T-helper 17 cell (primary cell): ENCODE measurements around the gene SSH3. TPM values are rescaled to one million over a fixed set of nuclear protein-coding genes. Genes with fewer than 3 reads are reported as not detected.

Experiments
- ATAC-seq: fragments of 150-1000 bp; cut with Tn5 transposase; 2 replicates; pipeline ENCODE4 v1.10.0; 2021; ENCODE audit warnings: mild to moderate bottlenecking, moderate library complexity
- DNase-seq, 3 donors: peaks; one replicate each; pipeline versions ENCODE4 v3.0.0 to v3.0.0-alpha.2; 2020 to 2021
- H3K9me3 ChIP-seq: one replicate; pipeline ENCODE4 v1.7.0; 2013; ENCODE audit warnings: low read length, mild to moderate bottlenecking; ENCODE audit not compliant: control insufficient read depth, poor library complexity, severe bottlenecking
- H3K27ac Mint-ChIP-seq: one replicate; pipeline ENCODE4 v1.8.0; 2022; ENCODE audit warnings: mild to moderate bottlenecking, moderate library complexity, mixed read lengths
- H3K27me3 Mint-ChIP-seq: one replicate; pipeline ENCODE4 v1.8.0; 2022; ENCODE audit warnings: mixed read lengths
- H3K36me3 Mint-ChIP-seq: one replicate; pipeline ENCODE4 v1.8.0; 2022; ENCODE audit warnings: low read depth, mixed read lengths
- H3K4me1 Mint-ChIP-seq: one replicate; pipeline ENCODE4 v1.8.0; 2022; ENCODE audit warnings: mild to moderate bottlenecking, mixed read lengths
- H3K4me3 Mint-ChIP-seq: one replicate; pipeline ENCODE4 v1.8.0; 2022; ENCODE audit warnings: mild to moderate bottlenecking, moderate library complexity, mixed read lengths
- total RNA-seq, 4 donors: library from RNA in 2 of 4; stranded (reverse) in 2 of 4; gene quantifications; one replicate each; pipeline ENCODE4 v1.2.3 and lab custom pipeline; 2022 to 2026

Gene SSH3
- total RNA-seq, 2 donors from 2014 or later: 12.8 to 17.8 TPM

GRCh38 chr11:67264260-67264659 lies 39.1 kb upstream of the SSH3 start:
- H3K9me3 ChIP-seq: no peaks in the 10 kb centered on the region
- DNase-seq (no peak), ATAC-seq (no peak)
- Mint-ChIP-seq H3K27me3 (no peaks in the 10 kb centered on the region), H3K36me3 (peaks cover 8% of the 10 kb centered on the region), H3K4me3 (peak overlapping the region; percentile 76), H3K27ac (peak overlapping the region; percentile 89), H3K4me1 (peaks cover 49% of the 10 kb centered on the region)

DNA sequence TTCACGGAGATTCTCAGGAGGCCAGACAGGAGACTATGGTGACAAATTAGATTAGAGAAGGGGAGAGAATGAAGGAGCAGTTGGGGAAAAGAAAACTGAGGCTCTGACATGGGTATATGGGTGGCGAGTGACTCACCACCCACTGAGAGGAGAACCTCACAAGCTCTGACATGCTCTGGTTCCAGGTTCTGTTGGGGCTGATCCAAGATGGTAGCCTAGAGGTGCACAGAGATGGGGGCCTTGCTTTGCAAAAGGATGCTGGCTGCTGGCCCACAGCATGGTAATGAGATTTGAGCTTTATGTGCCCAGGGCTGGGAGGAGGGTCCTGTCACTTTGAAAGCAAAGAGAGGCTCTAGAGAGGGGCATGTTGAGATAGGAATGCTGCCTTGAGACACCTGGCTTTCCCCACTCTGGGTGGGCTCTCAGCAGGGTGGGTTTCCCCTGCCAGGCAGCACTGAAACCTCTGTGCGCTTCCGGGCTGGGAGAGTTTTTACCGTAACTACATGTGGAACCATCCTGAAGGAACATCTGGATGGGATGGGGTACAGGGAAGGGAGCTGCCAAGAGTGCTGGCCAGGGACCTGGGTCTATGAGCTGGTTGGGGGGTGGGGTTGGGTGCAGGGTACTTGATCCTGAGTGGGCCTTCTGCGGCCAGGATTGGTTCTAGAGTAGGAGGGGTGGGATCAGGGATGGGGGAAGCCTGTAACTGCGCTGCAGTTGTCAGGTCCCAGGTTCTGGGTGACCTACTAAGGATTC lies 38.3 kb upstream of the SSH3 start:
- DNase-seq: no peak
- no peaks in the 10 kb centered on the region for H3K27me3 Mint-ChIP-seq
- no peak for ATAC-seq
- no peaks in the 10 kb centered on the region for H3K9me3 ChIP-seq
- peaks cover 50% of the 10 kb centered on the region for H3K4me1 Mint-ChIP-seq
- peak overlapping the region; percentile 89 for H3K27ac Mint-ChIP-seq
- H3K4me3 Mint-ChIP-seq: peak overlapping the region; percentile 76
- H3K36me3 Mint-ChIP-seq: peaks cover 8% of the 10 kb centered on the region

- Mint-ChIP-seq H3K36me3 (peaks cover 12% of the 10 kb centered on the region), H3K27ac (peak overlapping the region; percentile 89), H3K4me1 (peaks cover 58% of the 10 kb centered on the region), H3K4me3 (peak overlapping the region; percentile 87), H3K27me3 (no peaks in the 10 kb centered on the region)
- DNase-seq (peak; percentile 70 to 79 (median 78)), ATAC-seq (peak; percentile 59)
- H3K9me3 ChIP-seq: no peaks in the 10 kb centered on the region
These were observed 37.5 kb upstream of the SSH3 start for GRCh38 chr11:67265633-67266448.

DNA sequence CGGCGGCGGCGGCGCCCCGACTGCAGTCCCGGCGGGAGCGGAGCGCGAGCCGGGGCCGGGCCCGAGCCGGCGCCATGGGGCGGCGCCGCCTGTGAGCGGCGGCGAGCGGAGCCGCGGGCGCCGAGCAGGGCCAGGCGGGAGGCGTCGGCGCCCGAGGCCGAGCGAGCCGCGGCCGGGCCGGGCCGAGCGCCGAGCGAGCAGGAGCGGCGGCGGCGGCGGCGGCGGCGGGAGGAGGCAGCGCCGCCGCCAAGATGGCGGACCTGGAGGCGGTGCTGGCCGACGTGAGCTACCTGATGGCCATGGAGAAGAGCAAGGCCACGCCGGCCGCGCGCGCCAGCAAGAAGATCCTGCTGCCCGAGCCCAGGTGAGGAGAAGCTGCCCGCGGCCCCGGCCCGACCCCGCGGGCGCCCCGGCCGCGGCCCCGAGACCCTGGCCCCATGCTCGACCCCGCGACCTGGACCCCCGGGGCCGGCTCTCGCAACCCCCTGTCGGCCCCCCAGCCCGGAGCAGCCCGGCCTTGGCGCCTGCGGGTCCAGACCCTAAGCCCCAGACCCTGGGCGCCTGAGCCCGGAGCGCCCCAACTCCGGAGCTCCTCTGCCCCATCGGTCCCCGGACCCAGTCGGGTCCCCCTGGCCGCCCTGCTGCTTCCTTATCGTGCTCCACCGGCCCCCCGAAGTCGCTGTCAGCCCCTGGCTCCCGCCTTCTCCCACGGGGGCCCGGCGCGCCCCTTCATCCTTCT lies 36.7 kb upstream of the SSH3 start, which contains the start of gene GRK2:
GRK2 (plus strand) TSS at position 25 of the 739 bp plus-strand sequence; CDS start at position 252, 227 bp downstream.
- ATAC-seq (peak; percentile 45), DNase-seq (peak in 2 of 3 donors; percentile 45 to 50)
- H3K9me3 ChIP-seq: no peaks in the 10 kb centered on the region
- Mint-ChIP-seq H3K36me3 (peaks cover 12% of the 10 kb centered on the region), H3K4me1 (peaks cover 65% of the 10 kb centered on the region), H3K27ac (peak within 1 kb of the TSS; percentile 97), H3K4me3 (peak within 1 kb of the TSS; percentile 98), H3K27me3 (no peaks in the 10 kb centered on the region)

- H3K9me3 ChIP-seq: no peaks in the 10 kb centered on the region
- Mint-ChIP-seq H3K4me3 (peak overlapping the region; percentile 98), H3K27me3 (no peaks in the 10 kb centered on the region), H3K4me1 (peaks cover 68% of the 10 kb centered on the region), H3K27ac (peak overlapping the region; percentile 97), H3K36me3 (peaks cover 12% of the 10 kb centered on the region)
- ATAC-seq (no peak), DNase-seq (no peak)
These were observed 35.9 kb upstream of the SSH3 start for GRCh38 chr11:67267188-67268080.

DNA sequence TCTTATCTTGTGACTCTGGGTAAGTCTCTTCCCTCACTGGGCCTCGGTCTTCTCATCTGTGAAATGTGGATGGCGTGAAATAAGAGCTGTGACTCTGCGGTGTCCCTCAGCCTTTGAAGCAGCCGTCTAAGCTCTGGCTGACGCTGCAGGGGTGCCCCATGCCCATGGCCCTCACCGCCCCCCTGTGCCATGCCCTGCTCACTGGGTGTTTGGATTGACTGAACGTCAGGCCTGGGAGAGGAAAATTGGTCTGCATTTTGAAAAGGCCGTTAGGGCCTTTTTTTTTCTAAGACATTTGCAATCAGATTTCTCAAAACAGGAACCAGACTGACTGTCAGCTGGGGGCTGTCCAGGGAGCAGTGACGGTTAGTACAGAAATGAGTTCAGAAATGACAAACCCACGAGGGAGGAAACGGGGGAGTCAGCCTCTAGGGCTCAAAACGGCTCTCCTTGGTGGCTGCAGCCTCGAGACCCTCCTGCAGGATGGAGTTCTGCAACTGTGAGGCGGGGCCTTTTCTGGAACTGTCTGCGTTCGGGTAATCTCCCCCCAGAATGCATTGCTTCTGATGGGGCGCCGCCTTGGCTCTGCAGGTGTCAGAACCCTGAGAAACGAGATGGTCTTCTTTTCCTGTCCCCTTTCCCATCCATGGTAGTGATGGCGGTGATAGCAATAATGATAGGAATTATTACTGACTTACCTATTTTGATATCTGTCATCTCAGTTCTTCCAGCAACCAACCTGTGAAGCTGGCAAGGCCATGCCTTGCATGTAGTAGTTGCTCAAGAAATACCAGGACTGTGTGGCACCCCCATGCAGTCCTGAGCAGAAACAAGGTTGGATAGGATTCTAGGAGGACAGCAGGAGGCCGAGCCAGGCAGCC lies 35.0 kb upstream of the SSH3 start:
- Mint-ChIP-seq H3K4me1 (peaks cover 67% of the 10 kb centered on the region), H3K4me3 (peak overlapping the region; percentile 98), H3K36me3 (peaks cover 12% of the 10 kb centered on the region), H3K27ac (peak overlapping the region; percentile 97), H3K27me3 (no peaks in the 10 kb centered on the region)
- DNase-seq: peak in 1 of 3 donors; percentile 50
- H3K9me3 ChIP-seq: no peaks in the 10 kb centered on the region
- peak; percentile 39 for ATAC-seq

GRCh38 chr11:67268962-67269268 lies 34.4 kb upstream of the SSH3 start:
- no peaks in the 10 kb centered on the region for H3K9me3 ChIP-seq
- H3K27ac Mint-ChIP-seq: peak overlapping the region; percentile 97
- no peaks in the 10 kb centered on the region for H3K27me3 Mint-ChIP-seq
- ATAC-seq (no peak), DNase-seq (no peak)
- peaks cover 12% of the 10 kb centered on the region for H3K36me3 Mint-ChIP-seq
- peaks cover 72% of the 10 kb centered on the region for H3K4me1 Mint-ChIP-seq
- peak overlapping the region; percentile 98 for H3K4me3 Mint-ChIP-seq

GRCh38 chr11:67269401-67270255 lies 33.7 kb upstream of the SSH3 start:
- no peaks in the 10 kb centered on the region for H3K27me3 Mint-ChIP-seq
- H3K4me1 Mint-ChIP-seq: peaks cover 73% of the 10 kb centered on the region
- no peaks in the 10 kb centered on the region for H3K9me3 ChIP-seq
- peak overlapping the region; percentile 97 for H3K27ac Mint-ChIP-seq
- peaks cover 12% of the 10 kb centered on the region for H3K36me3 Mint-ChIP-seq
- H3K4me3 Mint-ChIP-seq: peak overlapping the region; percentile 98
- ATAC-seq: no peak
- DNase-seq: no peak

GRCh38 chr11:67270256-67271204 lies 32.8 kb upstream of the SSH3 start:
- DNase-seq: no peak
- no peaks in the 10 kb centered on the region for H3K9me3 ChIP-seq
- peaks cover 73% of the 10 kb centered on the region for H3K4me1 Mint-ChIP-seq
- H3K4me3 Mint-ChIP-seq: peak overlapping the region; percentile 98
- peak overlapping the region; percentile 97 for H3K27ac Mint-ChIP-seq
- no peak for ATAC-seq
- H3K36me3 Mint-ChIP-seq: peaks cover 12% of the 10 kb centered on the region
- no peaks in the 10 kb centered on the region for H3K27me3 Mint-ChIP-seq

- H3K27ac Mint-ChIP-seq: peak overlapping the region; percentile 97
- peak overlapping the region; percentile 98 for H3K4me3 Mint-ChIP-seq
- ATAC-seq: no peak
- H3K36me3 Mint-ChIP-seq: peaks cover 12% of the 10 kb centered on the region
- no peaks in the 10 kb centered on the region for H3K9me3 ChIP-seq
- DNase-seq: no peak
- no peaks in the 10 kb centered on the region for H3K27me3 Mint-ChIP-seq
- H3K4me1 Mint-ChIP-seq: peaks cover 73% of the 10 kb centered on the region
These were observed 32.2 kb upstream of the SSH3 start for GRCh38 chr11:67271205-67271540.
